Measurements from ENCODE around the gene OR4D2.

DNA sequence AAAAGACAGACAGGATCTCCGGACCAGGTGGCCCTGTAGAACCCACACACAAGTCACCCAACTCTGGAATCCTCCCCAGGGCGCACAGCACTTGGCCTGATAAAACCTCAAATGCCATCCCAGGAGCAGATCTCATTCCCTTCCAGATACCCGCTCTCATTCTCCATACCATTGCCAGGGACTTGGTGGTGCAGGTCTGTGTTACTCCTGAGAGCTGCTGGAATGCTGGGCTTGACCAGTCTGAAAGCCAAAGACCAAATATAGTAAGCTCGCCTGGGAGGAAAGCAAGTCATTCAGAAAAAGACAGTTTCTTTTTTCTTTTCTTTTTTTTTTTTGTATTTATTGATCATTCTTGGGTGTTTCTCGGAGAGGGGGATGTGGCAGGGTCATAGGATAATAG is 41.6 kb downstream of the OR4D2 start:
- TF ChIP-seq, protein P1, sequence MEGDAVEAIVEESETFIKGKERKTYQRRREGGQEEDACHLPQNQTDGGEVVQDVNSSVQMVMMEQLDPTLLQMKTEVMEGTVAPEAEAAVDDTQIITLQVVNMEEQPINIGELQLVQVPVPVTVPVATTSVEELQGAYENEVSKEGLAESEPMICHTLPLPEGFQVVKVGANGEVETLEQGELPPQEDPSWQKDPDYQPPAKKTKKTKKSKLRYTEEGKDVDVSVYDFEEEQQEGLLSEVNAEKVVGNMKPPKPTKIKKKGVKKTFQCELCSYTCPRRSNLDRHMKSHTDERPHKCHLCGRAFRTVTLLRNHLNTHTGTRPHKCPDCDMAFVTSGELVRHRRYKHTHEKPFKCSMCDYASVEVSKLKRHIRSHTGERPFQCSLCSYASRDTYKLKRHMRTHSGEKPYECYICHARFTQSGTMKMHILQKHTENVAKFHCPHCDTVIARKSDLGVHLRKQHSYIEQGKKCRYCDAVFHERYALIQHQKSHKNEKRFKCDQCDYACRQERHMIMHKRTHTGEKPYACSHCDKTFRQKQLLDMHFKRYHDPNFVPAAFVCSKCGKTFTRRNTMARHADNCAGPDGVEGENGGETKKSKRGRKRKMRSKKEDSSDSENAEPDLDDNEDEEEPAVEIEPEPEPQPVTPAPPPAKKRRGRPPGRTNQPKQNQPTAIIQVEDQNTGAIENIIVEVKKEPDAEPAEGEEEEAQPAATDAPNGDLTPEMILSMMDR (IDR thresholded peaks at IDR 0.05) = no peak
- TF ChIP-seq POLR2A (IDR thresholded peaks at IDR 0.05) = no peak
